ENCODE data around the gene CHID1. TPM values are rescaled to one million over a fixed set of nuclear protein-coding genes. Genes with fewer than 3 reads are reported as not detected.

Gene CHID1
- total RNA-seq, 1 donor from 2014 or later: 112 TPM

DNA sequence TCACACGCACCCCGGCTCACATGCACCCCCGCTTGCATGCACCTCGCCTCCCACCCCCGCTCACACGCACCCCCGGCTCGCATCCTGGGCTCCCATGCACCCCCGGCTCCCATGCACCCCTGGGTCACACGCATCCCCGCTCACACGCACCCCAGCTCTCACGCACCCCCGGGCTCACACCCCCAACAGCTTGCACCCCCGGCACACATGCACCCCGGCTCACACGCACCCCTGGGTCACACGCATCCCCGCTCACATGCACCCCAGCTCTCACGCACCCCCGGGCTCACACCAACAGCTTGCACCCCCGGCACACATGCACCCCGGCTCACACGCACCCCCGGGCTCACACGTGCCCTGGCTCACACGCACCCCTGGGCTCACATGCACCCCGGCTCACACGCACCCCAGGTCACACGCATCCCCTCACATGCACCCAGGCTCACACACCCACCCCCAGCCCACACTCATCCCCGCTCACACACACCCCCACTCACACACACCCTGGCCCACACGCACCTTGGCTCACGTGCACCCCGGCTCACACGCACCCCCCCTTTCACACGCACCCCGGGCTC is 51.8 kb downstream of the CHID1 start:
- H3K4me3 Mint-ChIP-seq (ENCODE audit: unreplicated experiment): no peak overlapping the region
- no peaks in the 10 kb centered on the region for H3K36me3 Mint-ChIP-seq (ENCODE audit: unreplicated experiment)
- TF ChIP-seq, protein P1, sequence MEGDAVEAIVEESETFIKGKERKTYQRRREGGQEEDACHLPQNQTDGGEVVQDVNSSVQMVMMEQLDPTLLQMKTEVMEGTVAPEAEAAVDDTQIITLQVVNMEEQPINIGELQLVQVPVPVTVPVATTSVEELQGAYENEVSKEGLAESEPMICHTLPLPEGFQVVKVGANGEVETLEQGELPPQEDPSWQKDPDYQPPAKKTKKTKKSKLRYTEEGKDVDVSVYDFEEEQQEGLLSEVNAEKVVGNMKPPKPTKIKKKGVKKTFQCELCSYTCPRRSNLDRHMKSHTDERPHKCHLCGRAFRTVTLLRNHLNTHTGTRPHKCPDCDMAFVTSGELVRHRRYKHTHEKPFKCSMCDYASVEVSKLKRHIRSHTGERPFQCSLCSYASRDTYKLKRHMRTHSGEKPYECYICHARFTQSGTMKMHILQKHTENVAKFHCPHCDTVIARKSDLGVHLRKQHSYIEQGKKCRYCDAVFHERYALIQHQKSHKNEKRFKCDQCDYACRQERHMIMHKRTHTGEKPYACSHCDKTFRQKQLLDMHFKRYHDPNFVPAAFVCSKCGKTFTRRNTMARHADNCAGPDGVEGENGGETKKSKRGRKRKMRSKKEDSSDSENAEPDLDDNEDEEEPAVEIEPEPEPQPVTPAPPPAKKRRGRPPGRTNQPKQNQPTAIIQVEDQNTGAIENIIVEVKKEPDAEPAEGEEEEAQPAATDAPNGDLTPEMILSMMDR (IDR thresholded peaks at IDR 0.05): no peak
- no peak for DNase-seq (ENCODE audit: extremely low spot score, unreplicated experiment)
- no peaks in the 10 kb centered on the region for H3K9me3 Mint-ChIP-seq (ENCODE audit: unreplicated experiment)
- no peaks in the 10 kb centered on the region for H3K27me3 Mint-ChIP-seq (ENCODE audit: unreplicated experiment)
- no peak overlapping the region for H3K27ac Mint-ChIP-seq (ENCODE audit: unreplicated experiment)
- peaks cover 23% of the 10 kb centered on the region for H3K4me1 Mint-ChIP-seq (ENCODE audit: unreplicated experiment)

DNA sequence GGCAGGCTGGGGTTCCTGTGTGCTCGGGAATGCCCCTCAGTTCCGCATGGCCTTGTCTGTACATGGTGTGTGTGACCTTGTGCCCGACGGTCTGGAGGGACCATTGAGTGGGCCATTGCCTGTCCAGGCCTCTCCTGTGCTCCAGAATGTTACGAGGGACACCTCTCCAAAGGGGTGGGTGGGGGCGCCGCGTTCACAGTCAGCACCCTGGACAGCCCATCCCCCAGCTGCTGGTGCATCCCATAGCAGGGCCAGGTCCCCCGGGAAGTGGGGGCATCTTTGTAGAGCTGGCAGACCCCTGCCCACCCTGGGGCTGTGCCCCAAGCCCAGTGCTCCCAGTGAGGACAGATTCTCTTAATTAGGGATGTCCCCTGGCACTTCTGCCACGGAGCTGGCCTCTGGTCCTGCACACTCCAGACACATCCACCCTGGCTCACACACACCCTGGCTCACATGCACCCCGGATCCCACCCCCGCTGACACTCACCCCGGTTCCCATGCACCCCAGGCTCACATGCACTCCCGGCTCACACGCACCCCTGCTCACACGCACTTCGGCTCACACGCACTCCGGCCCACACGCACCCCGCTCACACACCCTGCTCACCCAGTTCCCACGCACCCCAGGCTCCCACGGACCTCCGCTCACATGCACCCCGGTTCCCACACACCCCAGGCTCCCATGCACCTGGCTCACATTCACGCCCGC is 52.4 kb downstream of the CHID1 start:
- H3K27me3 Mint-ChIP-seq (ENCODE audit: unreplicated experiment): no peaks in the 10 kb centered on the region
- TF ChIP-seq, protein P1 (IDR thresholded peaks at IDR 0.05): no peak
- H3K27ac Mint-ChIP-seq (ENCODE audit: unreplicated experiment): no peak overlapping the region
- no peaks in the 10 kb centered on the region for H3K36me3 Mint-ChIP-seq (ENCODE audit: unreplicated experiment)
- no peaks in the 10 kb centered on the region for H3K9me3 Mint-ChIP-seq (ENCODE audit: unreplicated experiment)
- no peak overlapping the region for H3K4me3 Mint-ChIP-seq (ENCODE audit: unreplicated experiment)
- no peak for DNase-seq (ENCODE audit: extremely low spot score, unreplicated experiment)
- peaks cover 23% of the 10 kb centered on the region for H3K4me1 Mint-ChIP-seq (ENCODE audit: unreplicated experiment)

DNA sequence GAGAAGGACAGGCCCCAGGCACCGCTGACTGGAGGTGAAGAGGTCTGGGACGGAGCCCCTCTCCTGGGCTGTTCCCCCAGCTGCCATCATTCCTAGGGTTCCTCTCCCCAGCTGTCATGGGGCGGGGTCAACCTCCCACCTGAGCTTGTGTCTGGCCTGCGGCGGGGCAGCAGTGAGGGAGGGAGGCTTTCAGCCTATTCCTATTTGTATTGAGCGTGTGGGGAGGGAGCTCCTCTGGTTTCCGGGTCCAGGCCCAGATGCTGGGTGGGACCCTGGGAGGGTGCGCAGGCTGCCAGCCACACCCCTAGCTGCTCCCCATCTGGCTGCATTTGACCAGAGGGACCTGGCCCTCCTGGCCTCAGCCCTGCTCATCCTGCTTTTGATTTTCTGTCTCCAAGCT is 54.2 kb downstream of the CHID1 start:
- TF ChIP-seq, protein P1 (IDR thresholded peaks at IDR 0.05): no peak
- Mint-ChIP-seq H3K4me3 (ENCODE audit: unreplicated experiment) (no peak overlapping the region), H3K27me3 (ENCODE audit: unreplicated experiment) (no peaks in the 10 kb centered on the region)

DNA sequence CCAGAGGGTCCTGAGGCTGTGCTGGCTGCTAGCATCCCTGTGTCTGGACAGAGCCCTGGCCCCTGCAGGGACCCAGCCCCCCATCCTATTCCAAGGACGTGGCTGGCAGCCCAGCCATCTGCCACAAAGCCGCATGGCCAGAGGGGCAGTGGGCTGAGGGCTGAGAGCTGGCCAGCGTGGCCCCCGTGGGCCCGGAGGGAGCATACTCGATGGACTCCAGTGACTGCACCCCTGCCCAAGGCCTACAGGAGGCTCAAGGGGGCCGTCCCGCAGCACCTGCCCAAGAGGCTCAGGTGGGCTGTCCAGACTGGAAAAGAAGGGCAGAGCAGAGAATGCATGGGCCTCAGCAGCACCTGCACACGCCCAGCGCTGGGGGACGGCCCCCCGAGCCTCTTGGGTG is 54.8 kb downstream of the CHID1 start:
- H3K4me3 Mint-ChIP-seq (ENCODE audit: unreplicated experiment): no peak overlapping the region
- no peaks in the 10 kb centered on the region for H3K9me3 Mint-ChIP-seq (ENCODE audit: unreplicated experiment)
- TF ChIP-seq, protein P1 (IDR thresholded peaks at IDR 0.05): no peak
- no peak overlapping the region for H3K27ac Mint-ChIP-seq (ENCODE audit: unreplicated experiment)
- DNase-seq (ENCODE audit: extremely low spot score, unreplicated experiment): no peak
- H3K4me1 Mint-ChIP-seq (ENCODE audit: unreplicated experiment): peaks cover 23% of the 10 kb centered on the region
- H3K27me3 Mint-ChIP-seq (ENCODE audit: unreplicated experiment): no peaks in the 10 kb centered on the region
- no peaks in the 10 kb centered on the region for H3K36me3 Mint-ChIP-seq (ENCODE audit: unreplicated experiment)

More for the DNA sequence above, 54.2 kb downstream of the CHID1 start:
- Mint-ChIP-seq H3K9me3 (ENCODE audit: unreplicated experiment) (no peaks in the 10 kb centered on the region), H3K36me3 (ENCODE audit: unreplicated experiment) (no peaks in the 10 kb centered on the region), H3K4me1 (ENCODE audit: unreplicated experiment) (peaks cover 24% of the 10 kb centered on the region), H3K27ac (ENCODE audit: unreplicated experiment) (no peak overlapping the region)
- no peak for DNase-seq (ENCODE audit: extremely low spot score, unreplicated experiment)

DNA sequence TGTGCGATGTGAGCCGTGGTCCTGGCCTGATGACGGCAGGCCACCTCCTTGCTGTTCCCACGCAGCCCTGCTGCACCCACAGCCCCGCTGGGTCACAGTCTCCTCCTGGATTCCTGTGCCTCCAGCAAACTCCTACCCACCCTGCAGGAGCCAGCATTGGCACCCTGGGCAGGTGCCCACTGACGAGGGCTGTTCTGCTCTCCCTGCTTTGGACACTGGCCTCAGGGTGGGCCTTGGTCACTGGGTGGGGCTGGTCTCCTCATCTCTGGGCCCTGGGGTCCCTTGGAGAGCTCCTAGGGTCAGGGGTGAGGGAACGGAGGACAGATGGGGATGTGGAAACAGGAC is 55.3 kb downstream of the CHID1 start:
- TF ChIP-seq, protein P1 (IDR thresholded peaks at IDR 0.05): no peak
- H3K27ac Mint-ChIP-seq (ENCODE audit: unreplicated experiment): no peak overlapping the region
- H3K4me3 Mint-ChIP-seq (ENCODE audit: unreplicated experiment): no peak overlapping the region
- peaks cover 23% of the 10 kb centered on the region for H3K4me1 Mint-ChIP-seq (ENCODE audit: unreplicated experiment)
- no peaks in the 10 kb centered on the region for H3K9me3 Mint-ChIP-seq (ENCODE audit: unreplicated experiment)
- no peaks in the 10 kb centered on the region for H3K36me3 Mint-ChIP-seq (ENCODE audit: unreplicated experiment)
- H3K27me3 Mint-ChIP-seq (ENCODE audit: unreplicated experiment): no peaks in the 10 kb centered on the region
- DNase-seq (ENCODE audit: extremely low spot score, unreplicated experiment): no peak
